Measurements from ENCODE around the gene CACNA2D4. TPM values are rescaled to one million over a fixed set of nuclear protein-coding genes. Genes with fewer than 3 reads are reported as not detected.

CACNA2D4 gene, protein sequence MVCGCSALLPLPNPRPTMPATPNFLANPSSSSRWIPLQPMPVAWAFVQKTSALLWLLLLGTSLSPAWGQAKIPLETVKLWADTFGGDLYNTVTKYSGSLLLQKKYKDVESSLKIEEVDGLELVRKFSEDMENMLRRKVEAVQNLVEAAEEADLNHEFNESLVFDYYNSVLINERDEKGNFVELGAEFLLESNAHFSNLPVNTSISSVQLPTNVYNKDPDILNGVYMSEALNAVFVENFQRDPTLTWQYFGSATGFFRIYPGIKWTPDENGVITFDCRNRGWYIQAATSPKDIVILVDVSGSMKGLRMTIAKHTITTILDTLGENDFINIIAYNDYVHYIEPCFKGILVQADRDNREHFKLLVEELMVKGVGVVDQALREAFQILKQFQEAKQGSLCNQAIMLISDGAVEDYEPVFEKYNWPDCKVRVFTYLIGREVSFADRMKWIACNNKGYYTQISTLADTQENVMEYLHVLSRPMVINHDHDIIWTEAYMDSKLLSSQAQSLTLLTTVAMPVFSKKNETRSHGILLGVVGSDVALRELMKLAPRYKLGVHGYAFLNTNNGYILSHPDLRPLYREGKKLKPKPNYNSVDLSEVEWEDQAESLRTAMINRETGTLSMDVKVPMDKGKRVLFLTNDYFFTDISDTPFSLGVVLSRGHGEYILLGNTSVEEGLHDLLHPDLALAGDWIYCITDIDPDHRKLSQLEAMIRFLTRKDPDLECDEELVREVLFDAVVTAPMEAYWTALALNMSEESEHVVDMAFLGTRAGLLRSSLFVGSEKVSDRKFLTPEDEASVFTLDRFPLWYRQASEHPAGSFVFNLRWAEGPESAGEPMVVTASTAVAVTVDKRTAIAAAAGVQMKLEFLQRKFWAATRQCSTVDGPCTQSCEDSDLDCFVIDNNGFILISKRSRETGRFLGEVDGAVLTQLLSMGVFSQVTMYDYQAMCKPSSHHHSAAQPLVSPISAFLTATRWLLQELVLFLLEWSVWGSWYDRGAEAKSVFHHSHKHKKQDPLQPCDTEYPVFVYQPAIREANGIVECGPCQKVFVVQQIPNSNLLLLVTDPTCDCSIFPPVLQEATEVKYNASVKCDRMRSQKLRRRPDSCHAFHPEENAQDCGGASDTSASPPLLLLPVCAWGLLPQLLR
- polyA plus RNA-seq (2011; rRNA removed) = 0.22 and 0.36 TPM in 2 replicates
- polyA minus RNA-seq (2011; rRNA and poly(A)+ RNA removed) = 0.30 and 0.92 TPM in 2 replicates

GRCh38 chr12:1918081-1918883, at the start of gene CACNA2D4:
TSS of gene CACNA2D4 (minus strand) at chr12:1918652. CDS start at chr12:1918473, 179 bp downstream.
- no peak for TF ChIP-seq CTCF (IDR thresholded peaks at IDR 0.05; ENCODE audit: low read depth, low read length)
- H3K4me3 ChIP-seq (ENCODE audit: low read depth, low read length) = no peak within 1 kb of the TSS
- no peak for DNase-seq (ENCODE audit: low read depth, low spot score)
- POLR2A ChIA-PET = interaction anchor here (0.6 to 0.7 kb wide), 2 partner anchors 15 to 32 kb away, joined by 4 to 7 read pairs; no protein-coding TSS in a partner anchor
- peaks cover 58% of the 10 kb centered on the region for H3K27me3 ChIP-seq (ENCODE audit: control insufficient read depth, insufficient read depth, low read length)
- no peaks in the 10 kb centered on the region; the same call in 1 of the 2 replicates for H3K9me3 ChIP-seq (ENCODE audit: control insufficient read depth, insufficient read depth, low read length)
- H3K27ac ChIP-seq (ENCODE audit: low read depth, low read length) = no peak within 1 kb of the TSS
- CTCF ChIA-PET = interaction anchor here (1.5 kb wide), 1 partner anchor 22 kb away, joined by 5 read pairs; no protein-coding TSS in a partner anchor

DNA sequence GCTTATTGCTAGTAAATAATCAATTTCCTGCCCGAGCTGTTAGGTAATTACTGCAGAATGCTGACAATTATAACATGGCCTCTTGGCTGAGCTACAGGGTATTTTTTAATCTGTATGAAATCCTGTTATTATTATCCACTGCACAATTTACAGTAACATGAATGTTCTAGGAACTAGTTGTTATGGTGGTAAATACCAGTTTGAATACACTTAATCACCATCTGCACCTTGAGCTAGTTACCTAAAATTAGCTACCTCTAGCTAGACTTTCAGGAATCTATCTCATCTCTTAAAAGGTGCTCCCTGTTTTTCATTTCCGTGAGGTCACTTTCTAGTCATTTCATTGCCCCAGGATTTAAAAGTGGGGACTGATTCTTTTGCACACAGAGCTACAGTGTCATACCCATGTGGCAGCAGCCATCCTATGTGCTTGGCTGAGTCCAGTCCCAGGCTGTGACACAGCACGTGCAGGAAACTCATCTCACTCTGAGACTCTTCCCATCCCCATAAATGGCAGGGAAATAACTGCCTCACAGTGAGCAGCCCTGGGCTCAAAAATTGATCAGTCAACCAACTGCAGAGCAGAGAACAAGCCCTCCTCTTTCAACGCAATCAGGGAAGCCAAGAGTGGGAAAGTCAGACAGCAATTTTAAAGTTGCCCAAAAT, 48.2 kb upstream of the CACNA2D4 start:
- TF ChIP-seq CTCF (IDR thresholded peaks at IDR 0.05; ENCODE audit: low read depth, low read length) = no peak
- Histone ChIP-seq H3K27me3 (ENCODE audit: control insufficient read depth, insufficient read depth, low read length) (no peaks in the 10 kb centered on the region), H3K27ac (ENCODE audit: low read depth, low read length) (no peak overlapping the region), H3K9me3 (ENCODE audit: control insufficient read depth, insufficient read depth, low read length) (no peaks in the 10 kb centered on the region), H3K4me3 (ENCODE audit: low read depth, low read length) (no peak overlapping the region)
- DNase-seq (ENCODE audit: low read depth, low spot score) = no peak
- CTCF ChIA-PET = interaction anchor here (0.6 to 3.2 kb wide), 4 partner anchors 10 to 68 kb away, joined by 3 to 21 read pairs (median 8); no protein-coding TSS in a partner anchor
- POLR2A ChIA-PET = interaction anchor here (0.6 kb wide), 1 partner anchor 26 kb away, joined by 3 read pairs; no protein-coding TSS in a partner anchor

DNA sequence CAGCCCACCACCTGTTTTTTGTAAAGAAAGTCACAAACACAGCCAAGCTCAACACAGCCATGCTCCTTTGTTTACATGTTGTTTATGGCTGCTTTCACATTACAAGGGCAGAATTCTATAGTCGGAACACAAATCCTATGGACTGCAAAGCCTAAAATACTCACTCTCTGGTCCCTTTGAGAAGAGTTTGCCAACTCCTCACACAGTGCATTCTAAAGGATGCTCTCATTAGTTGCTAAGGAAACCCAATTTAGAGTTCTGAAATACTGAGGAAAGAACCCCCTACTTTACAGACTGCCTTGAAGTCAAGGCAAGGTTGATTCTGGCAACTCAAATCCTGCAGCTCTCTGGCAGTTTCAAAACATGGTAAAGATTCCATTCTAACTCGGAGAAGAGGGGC, 47.5 kb upstream of the CACNA2D4 start:
- CTCF ChIA-PET = interaction anchor here (1.3 to 3.2 kb wide), 2 partner anchors 26 to 69 kb away, joined by 3 to 21 read pairs; no protein-coding TSS in a partner anchor
- TF ChIP-seq CTCF (IDR thresholded peaks at IDR 0.05; ENCODE audit: low read depth, low read length) = no peak
- no peak overlapping the region for H3K4me3 ChIP-seq (ENCODE audit: low read depth, low read length)
- H3K9me3 ChIP-seq (ENCODE audit: control insufficient read depth, insufficient read depth, low read length) = no peaks in the 10 kb centered on the region
- no peak overlapping the region for H3K27ac ChIP-seq (ENCODE audit: low read depth, low read length)
- POLR2A ChIA-PET = interaction anchor here (0.6 kb wide), 1 partner anchor 27 kb away, joined by 3 read pairs; no protein-coding TSS in a partner anchor
- DNase-seq (ENCODE audit: low read depth, low spot score) = no peak
- H3K27me3 ChIP-seq (ENCODE audit: control insufficient read depth, insufficient read depth, low read length) = no peaks in the 10 kb centered on the region

All from AG04450 (cell line).